ENCODE measurements around the gene EME2. TPM values are rescaled to one million over a fixed set of nuclear protein-coding genes. Genes with fewer than 3 reads are reported as not detected.

Gene EME2
- polyA plus RNA-seq, 1 donor from 2014 or later, result 21.2 TPM

- Histone ChIP-seq H3K27me3 (ENCODE audit: insufficient read depth, low read depth, low read length) (no peaks in the 10 kb centered on the region), H3F3A (ENCODE audit: insufficient read depth, low read length, poor library complexity, severe bottlenecking) (no peaks in the 10 kb centered on the region), H3K4me2 (ENCODE audit: low read length) (no peak overlapping the region), H3K9me2 (ENCODE audit: insufficient read depth, low read length) (no peaks in the 10 kb centered on the region), H3K4me3 (ENCODE audit: low read length) (no peak overlapping the region), H3K36me3 (ENCODE audit: insufficient read depth, low read length) (no peaks in the 10 kb centered on the region), H2AFZ (ENCODE audit: low read depth, low read length) (no peak overlapping the region), H3K79me2 (replicated peaks; ENCODE audit: insufficient read depth, low read length) (no peaks in the 10 kb centered on the region), H4K20me1 (ENCODE audit: insufficient read depth) (no peaks in the 10 kb centered on the region), H3K9me3 (ENCODE audit: low read length) (no peaks in the 10 kb centered on the region), H3K27ac (ENCODE audit: low read length) (no peak overlapping the region), H3K9ac (ENCODE audit: low read length) (no peak overlapping the region)
- no peak for TF ChIP-seq RAD21 (conservative IDR thresholded peaks at IDR 0.05)
- TF ChIP-seq SMC3 (conservative IDR thresholded peaks at IDR 0.05; ENCODE audit: poor library complexity), result no peak
- no peak for TF ChIP-seq EP300 (conservative IDR thresholded peaks at IDR 0.05; ENCODE audit: poor library complexity, severe bottlenecking)
- no peak for TF ChIP-seq TAF1 (IDR thresholded peaks at IDR 0.05; ENCODE audit: low read depth)
- TF ChIP-seq POLR2AphosphoS5 (IDR thresholded peaks at IDR 0.05), result no peak
- TF ChIP-seq MXI1 (conservative IDR thresholded peaks at IDR 0.05; ENCODE audit: poor library complexity, severe bottlenecking), result no peak
- no peak for TF ChIP-seq EZH2 (IDR thresholded peaks at IDR 0.05; ENCODE audit: borderline replicate concordance, insufficient read depth, low read length, poor library complexity, severe bottlenecking)
- TF ChIP-seq CTCF (IDR thresholded peaks at IDR 0.05; ENCODE audit: poor library complexity, severe bottlenecking), result no peak
- TF ChIP-seq REST (IDR thresholded peaks at IDR 0.05; ENCODE audit: borderline replicate concordance), result no peak
Observed at GRCh38 chr16:1765826-1766225, 6.8 kb upstream of the EME2 start.

GRCh38 chr16:1766231-1766630 lies 6.4 kb upstream of the EME2 start:
- H3K27ac ChIP-seq (ENCODE audit: low read length), result no peak overlapping the region
- no peaks in the 10 kb centered on the region for H3K9me2 ChIP-seq (ENCODE audit: insufficient read depth, low read length)
- no peaks in the 10 kb centered on the region for H3K79me2 ChIP-seq (replicated peaks; ENCODE audit: insufficient read depth, low read length)
- no peak overlapping the region for H2AFZ ChIP-seq (ENCODE audit: low read depth, low read length)
- H3F3A ChIP-seq (ENCODE audit: insufficient read depth, low read length, poor library complexity, severe bottlenecking), result no peaks in the 10 kb centered on the region
- H3K4me2 ChIP-seq (ENCODE audit: low read length), result no peak overlapping the region
- no peaks in the 10 kb centered on the region for H3K27me3 ChIP-seq (ENCODE audit: insufficient read depth, low read depth, low read length)
- H4K20me1 ChIP-seq (ENCODE audit: insufficient read depth), result no peaks in the 10 kb centered on the region
- no peaks in the 10 kb centered on the region for H3K9me3 ChIP-seq (ENCODE audit: low read length)
- no peak overlapping the region for H3K9ac ChIP-seq (ENCODE audit: low read length)
- no peaks in the 10 kb centered on the region for H3K36me3 ChIP-seq (ENCODE audit: insufficient read depth, low read length)
- no peak overlapping the region for H3K4me3 ChIP-seq (ENCODE audit: low read length)
- TF ChIP-seq EP300 (conservative IDR thresholded peaks at IDR 0.05; ENCODE audit: poor library complexity, severe bottlenecking) (no peak), POLR2AphosphoS5 (IDR thresholded peaks at IDR 0.05) (no peak), EZH2 (IDR thresholded peaks at IDR 0.05; ENCODE audit: borderline replicate concordance, insufficient read depth, low read length, poor library complexity, severe bottlenecking) (no peak), SMC3 (conservative IDR thresholded peaks at IDR 0.05; ENCODE audit: poor library complexity) (no peak), TAF1 (IDR thresholded peaks at IDR 0.05; ENCODE audit: low read depth) (no peak), REST (IDR thresholded peaks at IDR 0.05; ENCODE audit: borderline replicate concordance) (no peak), CTCF (IDR thresholded peaks at IDR 0.05; ENCODE audit: poor library complexity, severe bottlenecking) (no peak), MXI1 (conservative IDR thresholded peaks at IDR 0.05; ENCODE audit: poor library complexity, severe bottlenecking) (no peak), RAD21 (conservative IDR thresholded peaks at IDR 0.05) (no peak)
